IMR-90 (cell line): ENCODE results near the gene TRIM47. TPM values are rescaled to one million over a fixed set of nuclear protein-coding genes. Genes with fewer than 3 reads are reported as not detected.

Experiments used
- ATAC-seq: fragments of 200-7000 bp; cut with Tn5 transposase; 2 replicates; pipeline ENCODE4 v1.9.1; 2020; ENCODE audit warnings: low read depth, mild to moderate bottlenecking, moderate library complexity
- BruUV-seq: library from RNA; stranded (reverse); fragments of 400-500 nt; replicated peaks from 2 replicates; lab custom pipeline; 2021; lab: Mats Ljungman, UMichigan
- CTCF ChIA-PET: fragments of 300-600 bp; formaldehyde crosslinking; extraction: SDS; loops from one replicate; lab custom pipeline; 2021; ENCODE audit warnings: antibody characterized with exemption; lab: Yijun Ruan, JAX
- POLR2A ChIA-PET: fragments of 300-600 bp; sonication (Branson Sonifier 250); formaldehyde crosslinking; loops from one replicate; lab custom pipeline; 2022; ENCODE audit warnings: antibody characterized with exemption; ENCODE audit not compliant: unreplicated experiment; lab: Charles Lee
- DNase-seq: peaks from one replicate; pipeline ENCODE4 v3.0.0; 2013
- H2AFZ ChIP-seq: replicated peaks from 2 replicates; pipeline ENCODE3; 2013; ENCODE audit warnings: low read length, mild to moderate bottlenecking; ENCODE audit not compliant: poor library complexity
- H2AK5ac ChIP-seq: 2 replicates; pipeline ENCODE4 v1.6.1; 2013; ENCODE audit warnings: low read depth, low read length, inconsistent platforms
- H2AK9ac ChIP-seq: replicated peaks from 2 replicates; pipeline ENCODE3; 2013; ENCODE audit warnings: mild to moderate bottlenecking, low read depth, low read length, moderate library complexity; ENCODE audit not compliant: poor library complexity
- H2BK120ac ChIP-seq: 2 replicates; pipeline ENCODE4 v1.6.1; 2013; ENCODE audit warnings: low read depth, low read length, inconsistent platforms
- H2BK15ac ChIP-seq: 3 replicates; pipeline ENCODE4 v1.6.1; 2013; ENCODE audit warnings: low read depth, low read length, inconsistent platforms
- H2BK20ac ChIP-seq: 2 replicates; pipeline ENCODE4 v1.6.1; 2013; ENCODE audit warnings: low read depth, mild to moderate bottlenecking, inconsistent platforms, low read length, moderate library complexity
- H2BK5ac ChIP-seq: 2 replicates; pipeline ENCODE4 v1.6.1; 2013; ENCODE audit warnings: mild to moderate bottlenecking, low read depth, low read length, inconsistent platforms; ENCODE audit not compliant: poor library complexity, severe bottlenecking
- H3K14ac ChIP-seq: replicated peaks from 2 replicates; pipeline ENCODE4 v1.6.1; 2013; ENCODE audit warnings: low read depth, low read length, inconsistent platforms
- H3K18ac ChIP-seq: 2 replicates; pipeline ENCODE4 v1.6.1; 2013; ENCODE audit warnings: low read depth, low read length, control low read depth
- H3K23ac ChIP-seq: 2 replicates; pipeline ENCODE4 v1.6.1; 2013; ENCODE audit warnings: low read depth, low read length, inconsistent platforms
- H3K27ac ChIP-seq: 2 replicates; pipeline ENCODE4 v1.5.1; 2013; ENCODE audit warnings: mild to moderate bottlenecking, control low read depth, low read length; ENCODE audit not compliant: insufficient read depth
- H3K27me3 ChIP-seq: 2 replicates; pipeline ENCODE4 v1.6.1; 2013; ENCODE audit warnings: low read length; ENCODE audit not compliant: control insufficient read depth, insufficient read depth
- H3K36me3 ChIP-seq: 2 replicates; pipeline ENCODE4 v1.6.1; 2013; ENCODE audit warnings: low read length, mixed read lengths; ENCODE audit not compliant: control insufficient read depth, insufficient read depth
- H3K4ac ChIP-seq: 2 replicates; pipeline ENCODE4 v1.6.1; 2013; ENCODE audit warnings: low read depth, low read length, inconsistent platforms
- H3K4me1 ChIP-seq: 2 replicates; pipeline ENCODE4 v1.6.1; 2013; ENCODE audit warnings: low read length, mixed read lengths; ENCODE audit not compliant: control insufficient read depth, insufficient read depth
- H3K4me2 ChIP-seq: 2 replicates; pipeline ENCODE4 v1.6.1; 2013; ENCODE audit warnings: low read depth, mild to moderate bottlenecking, control low read depth, low read length, moderate library complexity
- H3K4me3 ChIP-seq: 2 replicates; pipeline ENCODE4 v1.5.1; 2013; ENCODE audit warnings: low read depth, mild to moderate bottlenecking, control low read depth, low read length, moderate library complexity; ENCODE audit not compliant: insufficient read depth
- H3K56ac ChIP-seq: 2 replicates; pipeline ENCODE4 v1.6.1; 2013; ENCODE audit warnings: low read length, inconsistent platforms; ENCODE audit not compliant: insufficient read depth; ENCODE audit errors: extremely low read depth
- H3K79me1 ChIP-seq, 2 experiments: 2 replicates each; pipeline ENCODE4 v1.6.1; 2013; ENCODE audit warnings: low read length in 2 of 2, inconsistent platforms in 1 of 2, low read depth in 1 of 2
- H3K9ac ChIP-seq: 2 replicates; pipeline ENCODE4 v1.6.1; 2013; ENCODE audit warnings: low read depth, low read length, control low read depth
- H3K9me1 ChIP-seq: 2 replicates; pipeline ENCODE4 v1.6.1; 2013; ENCODE audit warnings: low read length, inconsistent platforms; ENCODE audit not compliant: insufficient read depth
- H3K9me3 ChIP-seq: 2 replicates; pipeline ENCODE4 v1.6.1; 2013; ENCODE audit warnings: low read length; ENCODE audit not compliant: control insufficient read depth, insufficient read depth
- H4K20me1 ChIP-seq: 2 replicates; pipeline ENCODE4 v1.6.1; 2013; ENCODE audit warnings: low read length, inconsistent platforms; ENCODE audit not compliant: insufficient read depth
- H4K5ac ChIP-seq: 2 replicates; pipeline ENCODE4 v1.6.1; 2013; ENCODE audit warnings: mild to moderate bottlenecking, low read depth, low read length, control low read depth
- H4K8ac ChIP-seq, 2 experiments: 2 replicates each; pipeline ENCODE4 v1.6.1; 2013; ENCODE audit warnings: low read depth in 2 of 2, low read length in 2 of 2, control low read depth in 1 of 2, inconsistent platforms in 1 of 2
- H4K91ac ChIP-seq: 2 replicates; pipeline ENCODE4 v1.6.1; 2013; ENCODE audit warnings: low read depth, low read length, inconsistent platforms; ENCODE audit not compliant: insufficient read depth
- CHD1 ChIP-seq: IDR thresholded peaks from 2 replicates; pipeline ENCODE4 v1.6.1; 2012; ENCODE audit warnings: low read depth, low read length, improper control_type of control experiment
- MAFK ChIP-seq: IDR thresholded peaks from 2 replicates; pipeline ENCODE4 v1.6.1; 2012; ENCODE audit warnings: low read depth, low read length, improper control_type of control experiment
- MAZ ChIP-seq: IDR thresholded peaks from 2 replicates; pipeline ENCODE4 v1.6.1; 2012; ENCODE audit warnings: low read depth, mild to moderate bottlenecking, low read length, improper control_type of control experiment, moderate library complexity, borderline replicate concordance
- MXI1 ChIP-seq: IDR thresholded peaks from 2 replicates; pipeline ENCODE4 v1.6.1; 2012; ENCODE audit warnings: low read depth, mild to moderate bottlenecking, low read length, moderate library complexity, borderline replicate concordance
- NFE2L2 ChIP-seq: fragments of 150-350 bp; IDR thresholded peaks from 2 replicates; pipeline ENCODE4 v1.6.1; 2016; ENCODE audit warnings: low read depth, mild to moderate bottlenecking, low read length
- POLR2A ChIP-seq: IDR thresholded peaks from 2 replicates; pipeline ENCODE4 v1.6.1; 2012; ENCODE audit warnings: mild to moderate bottlenecking, low read depth, low read length
- RCOR1 ChIP-seq: IDR thresholded peaks from 2 replicates; pipeline ENCODE4 v1.6.1; 2012; ENCODE audit warnings: mild to moderate bottlenecking, low read length, improper control_type of control experiment; ENCODE audit not compliant: insufficient replicate concordance
- SMC3 ChIP-seq: fragments of 150-350 bp; IDR thresholded peaks from 2 replicates; pipeline ENCODE4 v1.6.1; 2016; ENCODE audit warnings: low read depth, mild to moderate bottlenecking, antibody characterized with exemption, low read length, moderate library complexity
- WGBS, 2 experiments: methylation state at CpG; one replicate each; pipeline versions ENCODE4 v1.1.5 to v1.1.7; 2013; ENCODE audit warnings: missing lambda C conversion rate in 2 of 2; ENCODE audit not compliant: insufficient read length in 1 of 2; ENCODE audit errors: extremely low coverage in 2 of 2; 5-methylcytosine and 5-hydroxymethylcytosine counted together
- dilution Hi-C: fragments of 300-500 bp; cut with HindIII; formaldehyde crosslinking; loops from one replicate; pipeline ENCODE4 v1.14.3; 2018; ENCODE audit warnings: low sequenced_read_pairs; ENCODE audit not compliant: unreplicated experiment
- in situ Hi-C: fragments of 300-500 bp; cut with MboI; formaldehyde crosslinking; loops from 3 replicates; pipeline ENCODE4 v1.14.3; 2019; ENCODE audit warnings: low sequenced_read_pairs, inconsistent platforms, mixed read lengths
- intact Hi-C: fragments of 100-400 bp; cut with micrococcal nuclease; formaldehyde crosslinking; loops from 2 replicates; pipeline ENCODE4 v1.10.0; 2022
- polyA plus RNA-seq, 3 experiments: library from polyadenylated mRNA; depleted of rRNA; stranded (reverse); fragments of >200 nt; gene quantifications; 2 replicates each; pipeline ENCODE4 v1.2.3, GENCODE V29; 2012; ENCODE audit warnings: low replicate concordance in 1 of 3
- total RNA-seq: library from RNA; depleted of rRNA; stranded (reverse); fragments of >200 nt; gene quantifications from 2 replicates; pipeline ENCODE4 v1.2.3, GENCODE V29; 2012
- TF ChIP-seq, protein P1 (sequence below): fragments of 150-350 bp; IDR thresholded peaks from 2 replicates; pipeline ENCODE4 v1.6.1; 2017; ENCODE audit warnings: mild to moderate bottlenecking, antibody characterized with exemption, low read length, low read depth
- TF ChIP-seq, protein P2 (sequence below): fragments of 150-350 bp; IDR thresholded peaks from 2 replicates; pipeline ENCODE4 v1.6.1; 2016; ENCODE audit warnings: low read depth, mild to moderate bottlenecking, low read length, moderate library complexity, borderline replicate concordance
- TF ChIP-seq, protein P3 (sequence below): conservative IDR thresholded peaks from 2 replicates; pipeline ENCODE4 v1.5.1; 2012; ENCODE audit warnings: mild to moderate bottlenecking, low read depth, low read length, improper control_type of control experiment

TRIM47 gene
- total and polyA plus RNA-seq, 2 of the 4 experiments (the other 2 are of a cell fraction), result 1.4 to 7.5 TPM

DNA sequence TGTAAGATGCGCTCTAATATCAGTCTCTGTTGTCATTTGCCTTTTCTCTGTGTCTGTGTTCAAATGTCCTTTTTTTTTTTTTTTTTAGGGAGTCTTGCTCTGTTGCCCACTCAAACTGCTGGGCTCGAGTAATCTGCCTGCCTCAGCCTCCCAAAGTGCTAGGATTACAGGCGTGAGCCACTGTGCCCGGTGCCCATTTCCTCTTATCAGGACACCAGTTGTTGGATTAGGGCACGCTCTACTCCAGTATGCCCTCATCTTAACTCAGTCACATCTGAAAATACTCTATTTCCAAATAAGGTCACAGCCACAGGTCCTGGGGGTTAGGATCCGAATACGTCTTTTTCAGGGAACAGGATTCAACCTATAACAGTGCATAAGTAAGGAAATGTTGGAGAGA lies 1.9 kb upstream of the TRIM47 start:
- Histone ChIP-seq H2AFZ (no peak overlapping the region), H2BK20ac (no peak overlapping the region), H3K4me2 (no peak overlapping the region), H3K56ac (no peak overlapping the region), H4K91ac (no peak overlapping the region), H3K4ac (no peak overlapping the region), H2AK9ac (no peak overlapping the region), H4K5ac (no peak overlapping the region), H3K4me3 (no peak overlapping the region), H3K18ac (no peak overlapping the region), H3K14ac (no peak overlapping the region), H3K79me1 (peaks cover 0 to 16% of the 10 kb centered on the region in 2 experiments; a peak in 3 of 4 replicates), H2BK120ac (no peak overlapping the region), H3K27me3 (peaks cover 3% of the 10 kb centered on the region), H4K20me1 (peaks cover 10% of the 10 kb centered on the region; the same call in 1 of the 2 replicates), H2AK5ac (no peak overlapping the region), H4K8ac (no peak overlapping the region), H3K27ac (no peak overlapping the region), H3K9me3 (no peaks in the 10 kb centered on the region), H3K9me1 (0 out of 2 replicates have a peak, but pooled peaks cover 3% of the 10 kb centered on the region), H3K23ac (no peak overlapping the region), H3K4me1 (peaks cover 18% of the 10 kb centered on the region), H2BK5ac (no peak overlapping the region), H3K36me3 (peaks cover 2% of the 10 kb centered on the region; the same call in 1 of the 2 replicates), H2BK15ac (no peak overlapping the region), H3K9ac (no peak overlapping the region)
- TF ChIP-seq MAFK (no peak), NFE2L2 (no peak), CHD1 (no peak), MAZ (no peak), RCOR1 (no peak), MXI1 (no peak), SMC3 (no peak), POLR2A (no peak)
- TF ChIP-seq, protein P1, sequence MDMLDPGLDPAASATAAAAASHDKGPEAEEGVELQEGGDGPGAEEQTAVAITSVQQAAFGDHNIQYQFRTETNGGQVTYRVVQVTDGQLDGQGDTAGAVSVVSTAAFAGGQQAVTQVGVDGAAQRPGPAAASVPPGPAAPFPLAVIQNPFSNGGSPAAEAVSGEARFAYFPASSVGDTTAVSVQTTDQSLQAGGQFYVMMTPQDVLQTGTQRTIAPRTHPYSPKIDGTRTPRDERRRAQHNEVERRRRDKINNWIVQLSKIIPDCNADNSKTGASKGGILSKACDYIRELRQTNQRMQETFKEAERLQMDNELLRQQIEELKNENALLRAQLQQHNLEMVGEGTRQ, result no peak
- TF ChIP-seq, protein P2, sequence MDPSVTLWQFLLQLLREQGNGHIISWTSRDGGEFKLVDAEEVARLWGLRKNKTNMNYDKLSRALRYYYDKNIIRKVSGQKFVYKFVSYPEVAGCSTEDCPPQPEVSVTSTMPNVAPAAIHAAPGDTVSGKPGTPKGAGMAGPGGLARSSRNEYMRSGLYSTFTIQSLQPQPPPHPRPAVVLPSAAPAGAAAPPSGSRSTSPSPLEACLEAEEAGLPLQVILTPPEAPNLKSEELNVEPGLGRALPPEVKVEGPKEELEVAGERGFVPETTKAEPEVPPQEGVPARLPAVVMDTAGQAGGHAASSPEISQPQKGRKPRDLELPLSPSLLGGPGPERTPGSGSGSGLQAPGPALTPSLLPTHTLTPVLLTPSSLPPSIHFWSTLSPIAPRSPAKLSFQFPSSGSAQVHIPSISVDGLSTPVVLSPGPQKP, result no peak
- TF ChIP-seq, protein P3, sequence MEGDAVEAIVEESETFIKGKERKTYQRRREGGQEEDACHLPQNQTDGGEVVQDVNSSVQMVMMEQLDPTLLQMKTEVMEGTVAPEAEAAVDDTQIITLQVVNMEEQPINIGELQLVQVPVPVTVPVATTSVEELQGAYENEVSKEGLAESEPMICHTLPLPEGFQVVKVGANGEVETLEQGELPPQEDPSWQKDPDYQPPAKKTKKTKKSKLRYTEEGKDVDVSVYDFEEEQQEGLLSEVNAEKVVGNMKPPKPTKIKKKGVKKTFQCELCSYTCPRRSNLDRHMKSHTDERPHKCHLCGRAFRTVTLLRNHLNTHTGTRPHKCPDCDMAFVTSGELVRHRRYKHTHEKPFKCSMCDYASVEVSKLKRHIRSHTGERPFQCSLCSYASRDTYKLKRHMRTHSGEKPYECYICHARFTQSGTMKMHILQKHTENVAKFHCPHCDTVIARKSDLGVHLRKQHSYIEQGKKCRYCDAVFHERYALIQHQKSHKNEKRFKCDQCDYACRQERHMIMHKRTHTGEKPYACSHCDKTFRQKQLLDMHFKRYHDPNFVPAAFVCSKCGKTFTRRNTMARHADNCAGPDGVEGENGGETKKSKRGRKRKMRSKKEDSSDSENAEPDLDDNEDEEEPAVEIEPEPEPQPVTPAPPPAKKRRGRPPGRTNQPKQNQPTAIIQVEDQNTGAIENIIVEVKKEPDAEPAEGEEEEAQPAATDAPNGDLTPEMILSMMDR, result no peak
- ATAC-seq, result no peak
- in situ Hi-C loops (no loop called here), dilution Hi-C loops (no loop called here), intact Hi-C loops (no loop called here)
- no CpG with 5 or more reads among the region's 7 CpGs for WGBS, 2 experiments
- DNase-seq, result no peak
- POLR2A ChIA-PET, result no interaction called here
- CTCF ChIA-PET, result interaction anchor here (0.6 kb wide), 1 partner anchor 820 kb away, joined by 3 read pairs; no protein-coding TSS in a partner anchor
- no TSS peak for BruUV-seq
